ENCODE data around the gene PRKCH. TPM values are rescaled to one million over a fixed set of nuclear protein-coding genes. Genes with fewer than 3 reads are reported as not detected.

Gene PRKCH
- total RNA-seq, 2 experiments from 2014 or later: 0.85 to 2.3 TPM

- Histone ChIP-seq H3K4me3 (ENCODE audit: low read depth, low read length, poor library complexity, severe bottlenecking) (no peak overlapping the region), H3K27ac (ENCODE audit: low read depth, low read length, poor library complexity, severe bottlenecking) (no peak overlapping the region), H3K4me2 (ENCODE audit: low read length) (no peak overlapping the region), H2AFZ (ENCODE audit: low read length) (no peak overlapping the region), H3K9me2 (ENCODE audit: insufficient read depth, low read length) (no peaks in the 10 kb centered on the region), H3K79me2 (ENCODE audit: insufficient read depth, low read depth, low read length) (no peaks in the 10 kb centered on the region), H3K9me3 (ENCODE audit: low read length) (no peaks in the 10 kb centered on the region), H3K4me1 (ENCODE audit: insufficient read depth, low read length, poor library complexity, severe bottlenecking) (no peaks in the 10 kb centered on the region), H3K36me3 (ENCODE audit: insufficient read depth, low read length) (no peaks in the 10 kb centered on the region), H4K20me1 (ENCODE audit: insufficient read depth, low read length) (no peaks in the 10 kb centered on the region)
- POLR2A ChIA-PET: no interaction called here
- TF ChIP-seq EZH2phosphoT487 (IDR thresholded peaks at IDR 0.05; ENCODE audit: borderline replicate concordance, low read depth, low read length): no peak
- TF ChIP-seq CTCF (conservative IDR thresholded peaks at IDR 0.05; ENCODE audit: low read length): no peak
- CTCF ChIA-PET (ENCODE audit: unreplicated experiment): no interaction called here
- DNase-seq (ENCODE audit: low spot score): no peak
- no TSS peak for BruUV-seq (replicated peaks)
- intact Hi-C loops (cut with micrococcal nuclease; ENCODE audit: unreplicated experiment): no loop called here
These were observed 80.1 kb downstream of the PRKCH start for GRCh38 chr14:61401461-61401860.

- H3K9me3 ChIP-seq (ENCODE audit: low read length): no peaks in the 10 kb centered on the region
- POLR2A ChIA-PET: interaction anchor here (0.7 to 1.1 kb wide), 2 partner anchors 26 to 66 kb away, joined by 3 to 4 read pairs; no protein-coding TSS in a partner anchor
- no peak overlapping the region for H2AFZ ChIP-seq (ENCODE audit: low read length)
- BruUV-seq (replicated peaks): no TSS peak
- H3K79me2 ChIP-seq (ENCODE audit: insufficient read depth, low read depth, low read length): no peaks in the 10 kb centered on the region
- no peak for DNase-seq (ENCODE audit: low spot score)
- H3K4me1 ChIP-seq (ENCODE audit: insufficient read depth, low read length, poor library complexity, severe bottlenecking): no peaks in the 10 kb centered on the region
- H3K36me3 ChIP-seq (ENCODE audit: insufficient read depth, low read length): no peaks in the 10 kb centered on the region
- TF ChIP-seq CTCF (conservative IDR thresholded peaks at IDR 0.05; ENCODE audit: low read length): no peak
- TF ChIP-seq EZH2phosphoT487 (IDR thresholded peaks at IDR 0.05; ENCODE audit: borderline replicate concordance, low read depth, low read length): no peak
- CTCF ChIA-PET (ENCODE audit: unreplicated experiment): no interaction called here
- H3K27ac ChIP-seq (ENCODE audit: low read depth, low read length, poor library complexity, severe bottlenecking): no peak overlapping the region
- no peak overlapping the region for H3K4me3 ChIP-seq (ENCODE audit: low read depth, low read length, poor library complexity, severe bottlenecking)
- no peaks in the 10 kb centered on the region for H3K9me2 ChIP-seq (ENCODE audit: insufficient read depth, low read length)
- no peaks in the 10 kb centered on the region for H4K20me1 ChIP-seq (ENCODE audit: insufficient read depth, low read length)
- intact Hi-C loops (cut with micrococcal nuclease; ENCODE audit: unreplicated experiment): no loop called here
- no peak overlapping the region for H3K4me2 ChIP-seq (ENCODE audit: low read length)
These were observed 82.0 kb downstream of the PRKCH start for GRCh38 chr14:61403411-61403810.

- no peak overlapping the region for H3K27ac ChIP-seq (ENCODE audit: low read depth, low read length, poor library complexity, severe bottlenecking)
- no peaks in the 10 kb centered on the region for H3K9me2 ChIP-seq (ENCODE audit: insufficient read depth, low read length)
- ChIA-PET POLR2A (interaction anchor here (1.0 kb wide), 1 partner anchor 112 kb away, joined by 3 read pairs; no protein-coding TSS in a partner anchor), CTCF (ENCODE audit: unreplicated experiment) (no interaction called here)
- no peaks in the 10 kb centered on the region for H3K79me2 ChIP-seq (ENCODE audit: insufficient read depth, low read depth, low read length)
- no peak overlapping the region for H3K4me2 ChIP-seq (ENCODE audit: low read length)
- H3K4me3 ChIP-seq (ENCODE audit: low read depth, low read length, poor library complexity, severe bottlenecking): no peak overlapping the region
- no peak overlapping the region for H2AFZ ChIP-seq (ENCODE audit: low read length)
- no TSS peak for BruUV-seq (replicated peaks)
- no peak for DNase-seq (ENCODE audit: low spot score)
- no peaks in the 10 kb centered on the region for H3K9me3 ChIP-seq (ENCODE audit: low read length)
- H3K4me1 ChIP-seq (ENCODE audit: insufficient read depth, low read length, poor library complexity, severe bottlenecking): no peaks in the 10 kb centered on the region
- TF ChIP-seq CTCF (conservative IDR thresholded peaks at IDR 0.05; ENCODE audit: low read length): no peak
- TF ChIP-seq EZH2phosphoT487 (IDR thresholded peaks at IDR 0.05; ENCODE audit: borderline replicate concordance, low read depth, low read length): no peak
- H3K36me3 ChIP-seq (ENCODE audit: insufficient read depth, low read length): no peaks in the 10 kb centered on the region
- H4K20me1 ChIP-seq (ENCODE audit: insufficient read depth, low read length): no peaks in the 10 kb centered on the region
- intact Hi-C loops (cut with micrococcal nuclease; ENCODE audit: unreplicated experiment): no loop called here
These were observed 83.3 kb downstream of the PRKCH start for GRCh38 chr14:61404637-61405036.
